Omental fat pad (tissue), 4 donors: ENCODE measurements around the gene ZG16B. TPM values are rescaled to one million over a fixed set of nuclear protein-coding genes. Genes with fewer than 3 reads are reported as not detected.

ENCODE experiments used
- ATAC-seq: fragments of 150-250 bp; one replicate; pipeline ENCODE4 v1.9.1; 2016; ENCODE audit warnings: mild to moderate bottlenecking, moderate library complexity; ENCODE audit not compliant: low FRiP score
- DNase-seq: peaks from one replicate; pipeline ENCODE4 v3.0.0-alpha.2; 2019; ENCODE audit warnings: low spot score
- CTCF ChIP-seq, 3 donors: fragments of 450-650 bp; IDR thresholded peaks; one replicate each; pipeline ENCODE4 v1.5.1; 2016 to 2017; ENCODE audit warnings: antibody characterized with exemption in 3 of 3, mild to moderate bottlenecking in 3 of 3, moderate library complexity in 2 of 3
- total RNA-seq, 4 donors: library from RNA; depleted of rRNA; stranded (reverse); fragments of >200 nt; gene quantifications; one replicate each; pipeline ENCODE4 v1.1.0, GENCODE V29; 2016

Gene ZG16B
- total RNA-seq, 4 donors from 2014 or later = 1.0 TPM; not detected in 3

DNA sequence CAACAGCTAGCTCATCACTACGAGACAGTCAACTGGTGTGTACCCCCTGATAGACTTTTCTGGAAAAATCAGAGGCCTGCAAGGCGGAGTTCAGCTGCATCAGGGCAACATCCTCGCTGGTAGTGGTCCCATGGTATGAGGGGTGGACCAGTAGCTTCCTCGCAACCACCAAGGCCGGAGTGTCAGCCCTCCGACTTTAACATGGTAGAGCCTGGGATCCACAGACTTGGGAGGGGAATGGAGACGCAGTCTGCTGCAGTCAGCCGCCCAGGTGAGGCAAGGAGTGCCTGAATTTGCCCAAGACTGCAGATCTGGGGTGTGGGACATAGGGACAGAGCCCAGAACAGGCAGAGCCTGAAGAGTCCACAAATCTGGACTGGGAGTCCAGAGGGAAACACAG, 13.4 kb downstream of the ZG16B start:
- no peak for DNase-seq
- TF ChIP-seq CTCF (IDR thresholded peaks at IDR 0.05) = no peak
- ATAC-seq = no peak

- no peak for TF ChIP-seq CTCF (IDR thresholded peaks at IDR 0.05)
- no peak for DNase-seq
- no peak for ATAC-seq
Measured at GRCh38 chr16:2845116-2845515, 15.0 kb downstream of the ZG16B start.

DNA sequence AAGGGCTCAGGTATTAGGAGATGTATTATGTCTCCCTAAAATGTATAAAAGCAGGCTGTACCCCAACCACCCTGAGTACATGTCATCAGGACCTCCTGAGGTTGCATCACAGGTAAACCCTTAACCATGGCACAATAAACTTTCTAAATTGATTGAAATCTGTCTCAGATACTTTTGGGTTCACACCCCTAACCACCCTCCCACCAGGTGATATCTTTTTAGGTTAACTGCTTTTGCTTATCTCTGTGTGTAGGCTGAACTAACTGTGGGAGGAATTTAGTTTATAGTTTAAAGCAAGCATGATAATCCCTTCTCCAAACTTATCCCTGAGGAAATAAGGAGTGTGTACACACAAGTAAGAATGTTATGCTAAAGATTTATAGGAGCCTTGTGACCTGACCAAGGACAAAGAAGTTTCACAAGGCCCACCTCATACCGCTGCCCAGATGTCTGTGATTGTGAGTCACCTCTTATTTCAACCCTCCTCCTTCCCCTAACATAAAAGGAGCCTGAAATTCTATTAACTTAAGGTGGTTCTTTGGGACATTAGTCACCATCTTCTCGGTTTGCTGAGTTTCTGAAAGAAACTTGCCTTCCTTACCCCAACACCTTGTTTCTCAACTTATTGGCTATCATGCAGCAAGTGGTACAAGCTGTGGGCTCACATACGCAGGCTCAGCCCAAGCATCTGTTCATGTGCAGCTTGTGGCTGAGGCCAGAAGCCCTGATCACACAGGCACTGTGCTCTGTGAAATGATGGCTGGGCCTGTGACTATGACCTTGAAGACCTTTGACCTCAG, 16.6 kb downstream of the ZG16B start:
- DNase-seq (no peak), ATAC-seq (no peak)
- no peak for TF ChIP-seq CTCF (IDR thresholded peaks at IDR 0.05)

- ATAC-seq = no peak
- no peak for TF ChIP-seq CTCF (IDR thresholded peaks at IDR 0.05)
- DNase-seq = no peak
Measured at GRCh38 chr16:2848933-2849725, 19.0 kb downstream of the ZG16B start.

GRCh38 chr16:2852003-2852730, 22.1 kb downstream of the ZG16B start:
- DNase-seq (no peak), ATAC-seq (no peak)
- TF ChIP-seq CTCF (IDR thresholded peaks at IDR 0.05) = no peak

- DNase-seq (no peak), ATAC-seq (no peak)
- no peak for TF ChIP-seq CTCF (IDR thresholded peaks at IDR 0.05)
Measured at GRCh38 chr16:2852731-2853507, 22.8 kb downstream of the ZG16B start.
